SU-DHL-6 (cell line): ENCODE measurements around the gene GAL3ST1.

Experiments used
- H2AFZ ChIP-seq: fragments of 200-600 bp; sonication (generic); 2 replicates; pipeline ENCODE4 v1.6.1; 2014; ENCODE audit warnings: low read depth, mild to moderate bottlenecking, moderate library complexity, mixed read lengths, antibody characterized with exemption, low read length; ENCODE audit not compliant: severe bottlenecking
- H3F3A ChIP-seq: fragments of 200-600 bp; shearing (Covaris generic); 2 replicates; pipeline ENCODE4 v1.6.0; 2016; ENCODE audit warnings: antibody characterized with exemption, mild to moderate bottlenecking; ENCODE audit not compliant: insufficient read depth
- H3K27ac ChIP-seq: fragments of 200-600 bp; sonication (generic); 2 replicates; pipeline ENCODE4 v1.5.1; 2016; ENCODE audit warnings: low read depth, mild to moderate bottlenecking, low read length, moderate library complexity, mixed read lengths
- H3K27me3 ChIP-seq: fragments of 200-600 bp; sonication (generic), shearing (Covaris generic); 2 replicates; pipeline ENCODE4 v1.6.0; 2014; ENCODE audit warnings: mild to moderate bottlenecking, low read length
- H3K36me3 ChIP-seq: fragments of 200-600 bp; sonication (generic); 2 replicates; pipeline ENCODE4 v1.6.1; 2014; ENCODE audit warnings: mild to moderate bottlenecking, low read length, mixed read lengths
- H3K4me2 ChIP-seq: fragments of 300-600, 200-600 bp; shearing (Covaris generic), sonication (generic); 2 replicates; pipeline ENCODE4 v1.6.0; 2014; ENCODE audit warnings: low read length, low read depth, mild to moderate bottlenecking; ENCODE audit not compliant: poor library complexity, severe bottlenecking
- H3K4me3 ChIP-seq: fragments of 200-600 bp; sonication (generic); 2 replicates; pipeline ENCODE4 v1.5.1; 2014; ENCODE audit warnings: antibody characterized with exemption, low read length, mild to moderate bottlenecking, mixed read lengths; ENCODE audit not compliant: insufficient read depth, poor library complexity, severe bottlenecking
- H3K79me2 ChIP-seq: fragments of 200-600 bp; sonication (generic); 2 replicates; pipeline ENCODE4 v1.6.1; 2014; ENCODE audit warnings: mild to moderate bottlenecking, low read length, moderate library complexity; ENCODE audit not compliant: insufficient read depth
- H3K9ac ChIP-seq: fragments of 200-600 bp; sonication (generic); 2 replicates; pipeline ENCODE4 v1.7.0; 2014; ENCODE audit warnings: mild to moderate bottlenecking, low read length
- H3K9me2 ChIP-seq: fragments of 200-600 bp; sonication (generic); replicated peaks from 2 replicates; pipeline ENCODE4 v1.6.1; 2014; ENCODE audit warnings: low read length; ENCODE audit not compliant: insufficient read depth
- H3K9me3 ChIP-seq: fragments of 200-600 bp; sonication (generic); 2 replicates; pipeline ENCODE4 v1.6.1; 2014; ENCODE audit warnings: low read length, mixed read lengths; ENCODE audit not compliant: insufficient read depth
- H4K20me1 ChIP-seq: fragments of 200-600 bp; sonication (generic); 2 replicates; pipeline ENCODE4 v1.6.1; 2014; ENCODE audit warnings: low read depth, mild to moderate bottlenecking, antibody characterized with exemption, low read length, moderate library complexity, mixed read lengths
- CTCF ChIP-seq: fragments of 200-600 bp; sonication (generic); IDR thresholded peaks from one replicate; pipeline ENCODE4 v1.5.1; 2017; ENCODE audit warnings: antibody characterized with exemption, mild to moderate bottlenecking, low read length, moderate library complexity; ENCODE audit not compliant: insufficient read depth, poor library complexity, severe bottlenecking
- EZH2phosphoT487 ChIP-seq: fragments of 200-600 bp; sonication (generic), shearing (Covaris generic); conservative IDR thresholded peaks from 2 replicates; pipeline ENCODE4 v1.6.1; 2018; ENCODE audit warnings: mild to moderate bottlenecking, antibody characterized with exemption, low read length, moderate library complexity, mixed read lengths

The GAL3ST1 gene

GRCh38 chr22:30582051-30582450 lies 7.6 kb upstream of the GAL3ST1 start:
- Histone ChIP-seq H3F3A (no peaks in the 10 kb centered on the region), H3K36me3 (no peaks in the 10 kb centered on the region), H3K4me2 (no peak overlapping the region), H3K9me2 (no peaks in the 10 kb centered on the region), H3K9ac (no peak overlapping the region), H2AFZ (no peak overlapping the region), H3K27me3 (no peaks in the 10 kb centered on the region), H3K79me2 (no peaks in the 10 kb centered on the region), H4K20me1 (no peaks in the 10 kb centered on the region), H3K4me3 (no peak overlapping the region), H3K9me3 (no peaks in the 10 kb centered on the region), H3K27ac (no peak overlapping the region)
- no peak for TF ChIP-seq CTCF
- TF ChIP-seq EZH2phosphoT487: no peak

- H3K9me2 ChIP-seq: no peaks in the 10 kb centered on the region
- no peak overlapping the region for H3K9ac ChIP-seq
- H3K4me2 ChIP-seq: no peak overlapping the region
- H3F3A ChIP-seq: no peaks in the 10 kb centered on the region
- no peaks in the 10 kb centered on the region for H3K9me3 ChIP-seq
- no peaks in the 10 kb centered on the region for H3K36me3 ChIP-seq
- H3K79me2 ChIP-seq: no peaks in the 10 kb centered on the region
- TF ChIP-seq EZH2phosphoT487: no peak
- no peak for TF ChIP-seq CTCF
- H3K27me3 ChIP-seq: no peaks in the 10 kb centered on the region
- H4K20me1 ChIP-seq: no peaks in the 10 kb centered on the region
- H3K4me3 ChIP-seq: no peak overlapping the region
- H3K27ac ChIP-seq: no peak overlapping the region
- no peak overlapping the region for H2AFZ ChIP-seq
Observed at GRCh38 chr22:30580896-30581295, 6.4 kb upstream of the GAL3ST1 start.

- H3K27me3 ChIP-seq: no peaks in the 10 kb centered on the region
- TF ChIP-seq CTCF (no peak), EZH2phosphoT487 (no peak)
- no peaks in the 10 kb centered on the region for H3K36me3 ChIP-seq
Observed at GRCh38 chr22:30578481-30578880, 4.0 kb upstream of the GAL3ST1 start.

More at GRCh38 chr22:30578481-30578880, 4.0 kb upstream of the GAL3ST1 start:
- H3K9me2 ChIP-seq: no peaks in the 10 kb centered on the region
- H3K79me2 ChIP-seq: no peaks in the 10 kb centered on the region
- no peak overlapping the region for H3K4me2 ChIP-seq
- H3K9me3 ChIP-seq: no peaks in the 10 kb centered on the region
- no peaks in the 10 kb centered on the region for H3F3A ChIP-seq
- H4K20me1 ChIP-seq: no peaks in the 10 kb centered on the region
- no peak overlapping the region for H2AFZ ChIP-seq
- H3K27ac ChIP-seq: no peak overlapping the region
- no peak overlapping the region for H3K4me3 ChIP-seq
- H3K9ac ChIP-seq: no peak overlapping the region
